Measurements from ENCODE around the gene ASB2.

The ASB2 gene

DNA sequence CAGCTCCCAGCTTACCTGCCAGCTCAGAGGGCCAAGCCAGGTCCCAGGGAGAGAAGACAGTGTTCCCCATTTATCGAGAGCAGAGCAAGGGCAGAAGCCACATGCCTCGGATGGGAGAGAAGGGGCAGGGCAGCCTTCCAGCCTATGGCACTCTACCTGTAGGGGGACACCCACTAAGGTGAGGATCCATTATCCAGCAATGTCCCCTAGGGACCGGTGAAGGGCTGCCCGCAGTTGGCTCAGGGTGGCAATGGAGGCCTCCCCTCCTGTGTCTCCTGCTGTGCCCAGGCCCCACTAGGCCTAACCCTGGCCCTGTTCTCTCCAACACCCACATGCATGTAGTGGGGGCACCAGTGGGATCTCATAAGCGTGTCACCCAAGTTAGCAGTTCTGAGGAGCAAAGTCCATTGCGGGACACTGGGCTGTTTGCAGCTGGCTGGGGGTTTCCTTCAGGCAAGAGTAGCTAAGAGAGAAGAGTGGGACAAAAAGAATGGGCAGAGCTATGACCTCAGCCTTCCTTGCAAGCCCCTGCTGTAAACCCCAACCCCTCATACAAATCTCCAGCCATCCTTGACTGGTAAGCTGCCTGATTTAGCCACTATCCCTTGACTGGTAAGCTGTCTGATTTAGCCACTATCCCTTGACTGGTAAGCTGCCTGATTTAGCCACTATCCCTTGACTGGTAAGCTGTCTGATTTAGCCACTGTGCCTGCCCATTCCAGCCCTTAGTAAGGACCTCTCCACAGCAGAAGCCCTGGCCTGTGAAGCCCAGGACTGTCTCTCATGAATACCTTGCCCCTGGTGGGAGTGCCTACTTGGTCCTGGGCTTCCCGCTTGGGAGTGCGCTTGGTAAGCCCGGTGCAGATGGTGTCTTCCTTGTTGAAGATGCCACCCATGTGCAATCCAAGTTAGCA, 5.2 kb upstream of the ASB2 start:
- DNase-seq (ENCODE audit: low spot score) (no peak), FAIRE-seq (no peak)

DNA sequence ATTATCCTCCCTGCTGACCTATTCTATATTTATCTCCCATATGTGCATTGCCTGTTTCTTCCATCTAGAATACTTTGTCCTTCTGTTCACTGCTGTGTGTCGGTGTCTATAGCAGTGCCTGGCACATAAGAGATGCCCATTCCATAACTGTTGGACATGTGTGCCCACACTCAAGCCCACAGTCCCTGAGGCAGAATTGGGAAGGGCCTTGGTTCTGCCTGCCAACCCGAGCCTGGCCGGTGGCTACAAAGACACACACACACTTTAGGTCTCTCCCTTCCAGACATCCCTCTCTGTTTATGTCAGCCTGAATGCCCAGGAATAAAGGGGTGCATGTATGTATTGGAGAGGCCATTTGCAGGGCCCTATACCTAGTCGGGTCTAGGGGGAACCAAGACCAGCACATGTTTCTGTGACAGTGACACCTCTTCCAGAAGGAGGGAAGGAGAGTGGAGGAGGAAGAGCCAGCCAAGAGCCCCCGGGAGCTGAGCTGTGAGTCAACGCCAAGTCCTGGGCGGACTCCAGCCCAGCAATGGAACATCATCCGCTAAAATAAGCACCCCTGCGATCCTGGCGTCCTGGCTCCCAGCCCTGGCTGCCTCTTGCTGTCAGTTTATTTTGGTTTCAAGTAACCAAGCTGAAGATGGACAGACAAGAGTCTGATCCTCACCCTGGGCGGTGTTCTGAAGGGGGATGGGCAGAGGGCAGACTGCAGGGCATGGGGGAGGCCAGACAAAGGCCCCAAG, 4.3 kb upstream of the ASB2 start:
- FAIRE-seq (no peak), DNase-seq (ENCODE audit: low spot score) (no peak)

DNA sequence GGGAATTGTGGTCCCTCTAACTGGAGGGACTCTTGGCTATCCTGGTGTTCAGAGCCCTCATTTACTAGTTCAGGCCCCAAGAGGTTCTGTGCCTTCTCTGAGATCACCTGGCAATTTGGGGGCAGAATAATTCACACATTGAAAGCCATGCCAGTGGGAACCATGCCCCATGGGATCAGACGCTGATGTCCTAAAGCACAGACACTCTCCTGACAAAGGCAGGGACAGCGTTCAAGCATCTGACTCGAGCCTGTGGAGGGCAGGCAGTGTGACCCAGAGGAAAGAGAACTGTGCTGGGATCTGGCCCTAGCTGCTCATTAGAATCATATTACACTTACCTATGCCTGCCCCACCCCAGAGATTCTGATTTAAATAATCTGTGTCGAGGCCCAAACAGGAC, 2.4 kb upstream of the ASB2 start:
- no peak for FAIRE-seq
- DNase-seq (ENCODE audit: low spot score), result no peak

DNA sequence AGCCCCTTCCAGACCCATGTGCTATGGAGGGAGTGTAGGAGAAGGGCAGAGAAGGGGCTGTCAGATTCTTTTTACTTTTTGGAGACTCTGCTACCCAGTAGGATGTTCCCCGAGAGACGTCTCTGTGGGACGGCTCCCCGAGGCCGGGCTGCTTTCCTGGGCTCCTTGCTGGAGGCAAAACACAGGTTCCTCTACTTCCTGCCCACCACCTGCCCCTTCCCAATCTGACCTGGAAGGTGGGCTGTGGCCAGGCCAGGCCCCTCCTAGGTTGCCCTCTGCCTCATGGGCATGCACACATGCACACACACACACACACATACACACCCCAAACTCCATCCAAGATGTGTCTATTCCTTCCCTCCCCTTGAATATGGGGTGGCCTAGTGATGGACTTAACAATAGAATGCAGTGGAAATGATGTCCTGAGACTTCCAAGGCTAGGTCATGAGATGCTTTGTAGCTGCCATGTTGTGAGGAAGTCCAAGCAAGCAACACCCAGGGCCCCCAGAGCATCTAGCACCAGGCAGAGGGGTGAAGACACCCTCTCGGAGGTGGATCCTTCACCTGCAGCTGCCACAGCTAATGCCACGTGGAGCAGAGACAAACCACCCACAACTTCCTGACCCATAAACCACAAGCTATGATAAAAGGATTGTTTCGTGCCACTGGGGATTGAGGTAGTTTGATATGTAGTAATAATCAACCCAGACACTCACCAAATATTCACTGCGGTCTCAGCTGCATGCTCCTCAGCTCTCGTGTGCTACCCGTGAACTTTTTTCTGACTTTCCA, 1.6 kb upstream of the ASB2 start:
- DNase-seq (ENCODE audit: low spot score), result peak; percentile 70
- peak; percentile 89 for FAIRE-seq

- no peak for FAIRE-seq
- DNase-seq (ENCODE audit: low spot score), result no peak
Observed at GRCh38 chr14:93977171-93977570, 801 bp upstream of the ASB2 start.

DNA sequence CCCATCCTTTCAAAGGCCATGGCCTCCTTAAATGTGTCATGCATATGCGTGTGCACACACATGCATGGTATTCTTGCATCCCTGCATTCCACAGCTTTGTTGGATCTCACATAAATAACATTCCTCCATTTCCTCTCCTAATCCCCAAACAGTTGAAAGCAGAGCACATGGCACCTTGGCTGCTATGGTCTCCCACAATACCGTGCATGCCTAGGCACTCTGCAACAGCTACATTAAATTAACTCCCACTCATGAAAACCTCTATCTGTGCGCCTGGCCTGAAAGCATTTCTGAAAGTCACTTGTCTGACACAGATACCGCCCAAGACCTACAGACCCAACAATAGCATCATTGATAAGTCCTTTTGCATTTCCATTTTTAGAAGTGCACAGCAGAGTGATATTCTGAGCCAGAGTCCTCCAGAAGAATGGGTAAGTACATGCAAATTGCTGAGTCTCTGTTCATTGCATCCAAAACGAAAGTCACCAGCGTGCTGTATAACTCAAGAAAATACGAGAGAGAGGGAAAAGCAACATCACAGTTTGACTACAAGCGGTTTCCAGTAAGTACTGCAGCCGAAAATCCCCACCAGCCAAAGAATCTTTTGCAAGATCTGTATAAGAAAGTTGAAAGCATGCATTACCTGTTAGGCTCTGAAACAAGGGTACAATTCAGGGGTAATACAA, 436 bp downstream of the ASB2 start:
- DNase-seq (ENCODE audit: low spot score), result no peak

GRCh38 chr14:93974833-93975232, 1.5 kb downstream of the ASB2 start:
- DNase-seq (ENCODE audit: low spot score) (no peak), FAIRE-seq (no peak)

More for the DNA sequence above, 436 bp downstream of the ASB2 start:
- FAIRE-seq, result no peak

DNA sequence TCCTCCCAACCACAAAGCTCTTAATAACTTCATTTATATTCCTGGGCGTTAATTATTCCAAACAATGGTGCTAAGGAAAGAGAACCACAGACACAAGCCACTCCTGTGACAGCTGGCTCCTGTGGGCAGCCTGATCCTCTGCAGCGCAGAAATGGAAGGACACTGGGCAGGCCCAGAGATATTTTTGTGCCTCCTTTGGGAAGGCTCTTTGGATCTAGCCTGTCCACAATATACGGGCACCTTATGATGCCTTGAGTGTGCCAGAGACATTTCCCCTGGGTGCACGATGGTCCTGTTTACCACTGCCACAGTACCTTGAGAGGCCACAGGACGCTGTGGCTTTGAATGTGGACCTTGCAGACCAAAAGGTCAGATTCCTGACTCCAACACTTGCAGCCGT, 2.1 kb downstream of the ASB2 start:
- DNase-seq (ENCODE audit: low spot score) (no peak), FAIRE-seq (no peak)

DNA sequence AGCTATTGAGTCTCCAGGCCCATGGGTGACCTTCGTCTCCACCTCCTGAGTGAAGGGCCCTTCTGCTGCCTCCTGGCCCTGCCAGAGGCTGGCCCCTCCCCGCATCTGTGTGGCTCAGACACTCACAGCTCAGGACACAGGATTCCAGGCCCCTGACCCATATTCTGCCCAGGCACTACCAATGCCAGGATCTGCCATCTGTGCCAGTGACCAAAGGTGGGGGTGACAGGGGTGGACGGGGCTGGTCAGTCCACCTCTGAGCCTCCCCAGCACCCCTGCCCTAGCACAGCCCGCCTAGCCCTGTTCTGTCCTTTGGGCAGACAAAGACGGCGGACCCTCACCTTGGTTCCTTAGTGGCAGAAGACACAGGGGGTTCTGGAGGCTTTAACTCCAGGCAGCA, 2.8 kb downstream of the ASB2 start:
- FAIRE-seq, result no peak
- DNase-seq (ENCODE audit: low spot score), result no peak

- DNase-seq (ENCODE audit: low spot score), result no peak
- FAIRE-seq, result no peak
Observed at GRCh38 chr14:93972618-93973205, 3.7 kb downstream of the ASB2 start.

DNA sequence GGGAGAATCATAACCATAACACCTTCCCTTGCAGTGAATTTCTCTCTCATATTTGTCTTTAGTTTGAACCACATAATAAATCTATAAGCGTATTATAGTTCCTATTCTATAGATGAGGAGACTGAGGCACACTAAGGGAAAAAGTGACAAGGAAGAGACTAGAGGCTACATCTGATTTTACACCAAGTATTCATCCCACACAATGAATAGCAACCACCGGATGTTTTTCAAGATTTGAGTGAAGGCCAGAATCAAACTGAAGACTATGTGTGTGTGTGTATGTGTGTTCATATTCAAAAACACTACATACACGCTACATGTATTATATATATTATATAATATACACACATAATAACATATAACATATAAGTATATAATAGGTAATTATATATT, 4.7 kb downstream of the ASB2 start:
- FAIRE-seq (no peak), DNase-seq (ENCODE audit: low spot score) (no peak)

DNA sequence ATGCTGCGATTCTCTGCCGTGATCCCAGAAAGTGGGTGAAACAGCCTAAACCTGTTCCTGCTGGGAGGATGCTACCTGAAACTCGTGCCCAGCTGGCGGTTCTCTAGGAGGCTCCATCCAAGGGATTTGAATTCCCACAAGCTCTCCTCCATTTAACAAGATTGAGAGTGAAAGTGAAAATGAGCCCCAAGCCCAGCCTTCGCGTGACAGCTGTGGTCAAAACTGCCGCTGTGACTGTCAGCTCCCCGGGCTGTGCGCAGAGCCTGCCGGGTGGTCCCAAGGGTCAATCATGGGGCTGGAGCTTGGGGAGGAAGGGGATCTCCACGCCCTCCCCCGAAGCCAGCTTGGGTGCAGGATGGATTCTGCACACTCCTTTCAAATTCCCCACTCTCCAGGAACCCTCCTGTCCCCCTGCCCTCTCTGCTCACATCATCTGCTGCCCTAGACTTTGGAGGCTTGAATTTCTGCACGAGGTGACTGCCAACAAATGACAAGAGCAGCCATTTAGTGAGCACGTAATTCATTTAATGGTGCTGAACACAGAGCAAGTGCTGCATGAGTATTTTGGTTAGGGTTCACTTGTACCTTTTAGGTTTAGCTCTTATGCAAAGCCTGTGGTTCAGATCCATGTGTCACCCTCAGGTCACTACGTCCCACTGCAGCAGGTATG, 5.3 kb downstream of the ASB2 start:
- DNase-seq (ENCODE audit: low spot score), result no peak
- FAIRE-seq, result no peak

DNA sequence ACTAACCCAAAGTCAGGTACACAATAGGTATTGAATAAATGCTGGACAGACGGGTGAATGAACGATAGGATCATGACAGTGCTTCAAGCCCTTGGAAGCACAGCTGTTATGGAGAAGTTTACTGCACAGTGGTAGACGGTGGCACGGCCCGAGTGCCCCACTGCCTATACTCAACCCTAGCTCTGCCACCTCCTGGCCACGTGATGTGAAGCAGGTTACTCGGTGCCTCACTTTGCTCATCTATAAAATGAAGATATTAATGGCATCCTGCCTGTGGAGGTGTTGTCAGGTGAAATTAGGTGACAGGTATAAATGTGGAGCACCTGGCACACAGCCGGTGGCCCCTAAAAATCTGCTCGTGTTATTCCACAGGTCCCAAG, 5.8 kb downstream of the ASB2 start:
- DNase-seq (ENCODE audit: low spot score) (no peak), FAIRE-seq (no peak)

GRCh38 chr14:93969082-93969828, 7.1 kb downstream of the ASB2 start:
- FAIRE-seq, result no peak
- no peak for DNase-seq (ENCODE audit: low spot score)

DNA sequence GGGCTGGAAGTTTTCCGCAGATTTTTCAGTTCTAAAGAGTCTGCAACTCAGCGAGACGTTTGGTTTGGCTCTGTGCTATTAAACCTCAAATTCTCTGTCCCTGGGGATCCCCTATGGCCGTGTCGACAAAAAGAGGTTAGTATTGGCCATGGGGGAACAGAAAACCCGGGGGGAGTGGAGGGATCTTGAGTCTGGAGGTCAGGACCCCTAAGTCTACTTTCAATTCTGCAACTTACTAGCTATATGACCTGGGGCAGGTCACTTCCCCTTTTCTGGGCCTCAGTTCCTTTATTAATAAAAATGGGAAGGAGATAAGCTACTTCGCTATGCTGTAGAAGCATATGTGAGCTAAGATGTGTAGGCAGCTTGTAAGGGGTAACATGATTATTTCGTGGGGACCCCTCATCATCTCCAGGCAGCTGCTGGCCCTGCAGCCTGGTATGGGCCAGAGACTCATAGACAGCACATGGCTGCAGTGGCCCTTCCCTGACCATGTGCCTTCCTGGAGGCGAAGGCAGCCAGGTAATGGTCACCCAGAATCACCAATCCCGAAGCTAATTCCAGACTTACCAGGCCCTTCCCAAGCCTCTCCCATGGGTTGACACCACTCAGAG, 8.6 kb downstream of the ASB2 start:
- DNase-seq (ENCODE audit: low spot score), result no peak
- FAIRE-seq, result no peak

DNA sequence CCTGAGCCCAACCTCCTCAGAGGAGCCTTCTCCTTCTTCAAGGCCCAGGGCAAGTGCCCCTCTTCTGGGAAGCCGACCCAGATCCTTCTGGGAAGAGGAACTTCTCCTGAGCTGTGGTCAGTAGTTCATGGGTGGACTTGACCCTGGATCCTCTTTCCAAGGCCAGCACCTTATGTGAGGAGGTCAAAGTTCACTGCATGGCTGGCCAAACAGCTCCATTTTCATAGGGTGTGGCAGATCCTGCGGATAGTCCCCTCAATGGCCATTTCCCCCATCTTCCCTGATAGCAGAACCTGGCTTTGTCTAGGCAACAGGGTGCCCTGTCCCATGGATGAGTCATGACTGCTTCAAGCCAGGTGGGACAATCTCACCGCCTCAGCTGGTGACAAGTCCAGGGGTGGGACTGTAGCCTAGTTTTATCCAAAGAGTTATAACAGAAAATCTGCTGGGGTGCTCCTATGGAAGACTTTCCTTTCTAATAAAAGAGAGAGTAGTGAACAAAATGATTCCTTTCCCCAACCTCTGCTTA, 10.4 kb downstream of the ASB2 start:
- FAIRE-seq (no peak), DNase-seq (ENCODE audit: low spot score) (no peak)

- DNase-seq (ENCODE audit: low spot score) (peak; percentile 84), FAIRE-seq (peak; percentile 80)
Observed at GRCh38 chr14:93965287-93965821, 11.0 kb downstream of the ASB2 start.

DNA sequence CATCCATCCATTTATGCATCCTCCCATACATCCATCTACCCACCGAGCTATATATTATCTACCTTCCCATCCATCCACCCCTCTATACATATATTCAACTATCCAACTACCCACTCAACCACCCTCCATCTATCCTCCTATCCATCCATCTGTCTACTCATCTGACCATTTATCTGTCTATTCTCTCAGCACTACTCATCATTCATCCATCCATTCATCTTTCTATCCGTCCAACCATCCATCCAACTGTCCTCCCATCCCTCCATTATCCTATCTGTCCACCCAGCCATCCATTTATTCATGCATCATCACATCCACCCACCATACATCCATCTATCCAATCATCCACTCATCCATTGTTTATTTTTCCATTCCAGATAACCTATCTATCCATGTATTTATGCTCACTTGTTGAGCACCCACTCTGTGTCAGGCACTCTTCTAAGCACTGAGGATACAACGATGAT, 11.5 kb downstream of the ASB2 start:
- DNase-seq (ENCODE audit: low spot score), result no peak
- no peak for FAIRE-seq

GRCh38 chr14:93964281-93964680, 12.1 kb downstream of the ASB2 start:
- DNase-seq (ENCODE audit: low spot score), result no peak
- FAIRE-seq, result no peak
